ENCODE measurements around the gene SND1. TPM values are rescaled to one million over a fixed set of nuclear protein-coding genes. Genes with fewer than 3 reads are reported as not detected.

Gene SND1
- total RNA-seq, 1 donor: 80.2 TPM

- Histone ChIP-seq H3K4me3 (ENCODE audit: low read length) (no peak overlapping the region), H3K4me1 (ENCODE audit: insufficient read depth, low read length) (no peaks in the 10 kb centered on the region), H3K27me3 (ENCODE audit: insufficient read depth, low read length) (peaks cover 6% of the 10 kb centered on the region), H3K9me3 (ENCODE audit: low read depth, low read length) (no peaks in the 10 kb centered on the region)
Observed at GRCh38 chr7:127638197-127638596, 13.8 kb upstream of the SND1 start.

DNA sequence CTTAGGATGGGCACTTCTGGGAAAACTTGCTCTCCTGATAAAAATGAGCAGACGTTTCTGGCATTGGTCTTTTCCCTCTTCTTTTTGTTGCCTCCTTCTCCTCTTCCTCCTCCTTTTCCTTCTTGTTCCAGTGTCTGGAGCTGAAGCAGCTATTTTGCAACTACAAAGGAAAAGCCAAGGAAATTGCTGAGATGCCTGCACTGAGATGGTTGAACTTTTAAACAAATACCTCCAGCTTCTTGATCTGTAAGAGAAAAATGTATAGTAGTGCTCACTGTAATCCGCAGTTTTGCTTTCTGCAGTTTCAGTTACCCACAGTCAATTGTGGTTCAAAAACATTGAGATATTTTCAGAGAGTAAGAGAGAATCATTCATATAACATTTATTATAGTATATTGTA, 7.5 kb upstream of the SND1 start:
- H3K4me1 ChIP-seq (ENCODE audit: insufficient read depth, low read length): no peaks in the 10 kb centered on the region
- no peak overlapping the region for H3K4me3 ChIP-seq (ENCODE audit: low read length)
- H3K9me3 ChIP-seq (ENCODE audit: low read depth, low read length): no peaks in the 10 kb centered on the region
- H3K27me3 ChIP-seq (ENCODE audit: insufficient read depth, low read length): no peaks in the 10 kb centered on the region

- Histone ChIP-seq H3K4me1 (ENCODE audit: insufficient read depth, low read length) (peaks cover 11% of the 10 kb centered on the region), H3K9me3 (ENCODE audit: low read depth, low read length) (no peaks in the 10 kb centered on the region), H3K4me3 (ENCODE audit: low read length) (no peak overlapping the region), H3K27me3 (ENCODE audit: insufficient read depth, low read length) (no peaks in the 10 kb centered on the region)
Observed at GRCh38 chr7:127647636-127648035, 4.4 kb upstream of the SND1 start.

GRCh38 chr7:127648986-127649385, 3.0 kb upstream of the SND1 start:
- H3K4me1 ChIP-seq (ENCODE audit: insufficient read depth, low read length): peaks cover 24% of the 10 kb centered on the region
- no peak overlapping the region for H3K4me3 ChIP-seq (ENCODE audit: low read length)
- no peaks in the 10 kb centered on the region for H3K27me3 ChIP-seq (ENCODE audit: insufficient read depth, low read length)
- no peaks in the 10 kb centered on the region for H3K9me3 ChIP-seq (ENCODE audit: low read depth, low read length)

DNA sequence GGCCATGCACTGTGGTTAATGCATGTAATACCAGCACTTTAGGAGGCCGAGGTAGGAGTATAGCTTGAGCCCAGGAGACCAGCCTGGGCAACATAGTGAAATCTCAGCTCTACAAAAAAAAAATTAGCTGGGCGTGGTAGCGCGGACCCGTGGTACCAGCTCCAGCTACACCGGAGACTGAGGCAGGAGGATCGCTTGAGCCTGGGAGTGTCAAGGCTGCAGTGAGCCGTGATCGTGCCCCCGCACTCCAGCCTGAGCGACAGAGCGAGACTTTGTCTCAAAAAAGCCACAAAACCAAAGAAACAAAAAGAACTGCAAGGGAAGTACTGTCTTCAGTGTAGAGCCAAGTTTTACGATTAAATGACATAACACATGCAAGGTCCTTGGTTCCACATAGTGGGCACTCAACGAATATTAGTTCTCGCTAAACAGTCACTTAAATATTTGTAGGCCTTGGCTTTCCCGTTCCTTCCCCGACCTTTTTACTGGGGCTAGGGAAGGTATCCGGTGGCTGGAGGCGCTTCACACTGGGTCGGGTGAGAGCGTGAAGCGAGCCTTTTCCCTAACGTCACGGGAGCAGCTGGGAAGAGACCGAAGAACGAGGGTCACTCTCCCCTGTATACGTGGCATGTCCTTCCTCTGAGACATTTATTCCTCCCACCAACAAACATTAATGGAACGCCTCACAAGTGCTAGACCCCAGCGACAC, 993 bp upstream of the SND1 start:
- Histone ChIP-seq H3K4me1 (ENCODE audit: insufficient read depth, low read length) (peaks cover 45% of the 10 kb centered on the region), H3K27me3 (ENCODE audit: insufficient read depth, low read length) (no peaks in the 10 kb centered on the region), H3K9me3 (ENCODE audit: low read depth, low read length) (no peaks in the 10 kb centered on the region), H3K4me3 (ENCODE audit: low read length) (peak overlapping the region; percentile 85)

GRCh38 chr7:127652333-127653248, 597 bp downstream of the SND1 start:
- H3K4me1 ChIP-seq (ENCODE audit: insufficient read depth, low read length): peaks cover 50% of the 10 kb centered on the region

GRCh38 chr7:127653396-127653795, 1.4 kb downstream of the SND1 start:
- Histone ChIP-seq H3K27me3 (ENCODE audit: insufficient read depth, low read length) (no peaks in the 10 kb centered on the region), H3K4me1 (ENCODE audit: insufficient read depth, low read length) (peaks cover 53% of the 10 kb centered on the region), H3K9me3 (ENCODE audit: low read depth, low read length) (no peaks in the 10 kb centered on the region), H3K4me3 (ENCODE audit: low read length) (no peak overlapping the region)

More at GRCh38 chr7:127652333-127653248, 597 bp downstream of the SND1 start:
- H3K4me3 ChIP-seq (ENCODE audit: low read length): peak overlapping the region; percentile 85
- H3K27me3 ChIP-seq (ENCODE audit: insufficient read depth, low read length): no peaks in the 10 kb centered on the region
- H3K9me3 ChIP-seq (ENCODE audit: low read depth, low read length): no peaks in the 10 kb centered on the region

GRCh38 chr7:127654404-127655394, 2.7 kb downstream of the SND1 start:
- no peak overlapping the region for H3K4me3 ChIP-seq (ENCODE audit: low read length)
- no peaks in the 10 kb centered on the region for H3K9me3 ChIP-seq (ENCODE audit: low read depth, low read length)
- H3K4me1 ChIP-seq (ENCODE audit: insufficient read depth, low read length): peaks cover 62% of the 10 kb centered on the region
- no peaks in the 10 kb centered on the region for H3K27me3 ChIP-seq (ENCODE audit: insufficient read depth, low read length)

DNA sequence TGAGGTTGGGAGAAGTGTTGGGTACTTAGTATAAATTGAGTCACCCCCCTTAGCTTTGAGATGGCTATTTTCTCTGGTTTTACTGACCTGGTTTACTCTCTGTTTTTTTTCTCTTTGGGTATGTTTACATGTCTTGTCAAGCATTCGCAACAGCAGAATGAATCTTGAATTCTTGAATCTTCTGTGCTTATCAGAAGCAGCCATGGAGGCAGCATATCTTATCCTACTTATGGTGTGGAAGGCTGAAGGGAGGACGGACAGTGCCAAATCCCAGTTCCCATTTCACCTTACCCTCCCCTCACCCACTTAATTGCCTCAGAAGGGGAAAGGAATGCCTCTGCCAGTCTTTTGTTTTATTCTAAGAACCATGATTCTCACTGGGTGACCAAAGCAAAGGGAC, 3.7 kb downstream of the SND1 start:
- H3K4me3 ChIP-seq (ENCODE audit: low read length): no peak overlapping the region
- H3K4me1 ChIP-seq (ENCODE audit: insufficient read depth, low read length): peaks cover 65% of the 10 kb centered on the region
- no peaks in the 10 kb centered on the region for H3K9me3 ChIP-seq (ENCODE audit: low read depth, low read length)

DNA sequence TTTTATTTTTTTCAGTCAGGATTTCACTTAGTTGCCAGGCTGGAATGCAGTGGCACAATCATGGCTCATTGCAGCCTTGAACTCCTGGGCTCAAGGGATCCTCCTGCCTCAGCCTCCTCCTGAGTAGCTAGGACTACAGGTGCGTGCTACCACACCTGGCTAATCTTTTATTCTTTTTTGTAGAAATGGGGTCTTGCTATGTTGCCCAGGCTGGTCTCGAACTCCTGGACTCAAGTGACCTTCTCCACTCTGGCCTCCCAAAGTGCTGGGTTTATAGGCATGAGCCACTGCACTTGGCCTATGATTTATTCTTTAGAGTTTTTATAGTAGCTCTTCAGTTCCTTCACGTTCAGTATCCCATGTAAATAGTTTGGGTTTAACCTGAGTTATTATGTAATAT, 5.5 kb downstream of the SND1 start:
- peaks cover 56% of the 10 kb centered on the region for H3K4me1 ChIP-seq (ENCODE audit: insufficient read depth, low read length)
- H3K9me3 ChIP-seq (ENCODE audit: low read depth, low read length): no peaks in the 10 kb centered on the region
- no peak overlapping the region for H3K4me3 ChIP-seq (ENCODE audit: low read length)
- no peaks in the 10 kb centered on the region for H3K27me3 ChIP-seq (ENCODE audit: insufficient read depth, low read length)

More for the DNA sequence above, 3.7 kb downstream of the SND1 start:
- no peaks in the 10 kb centered on the region for H3K27me3 ChIP-seq (ENCODE audit: insufficient read depth, low read length)

DNA sequence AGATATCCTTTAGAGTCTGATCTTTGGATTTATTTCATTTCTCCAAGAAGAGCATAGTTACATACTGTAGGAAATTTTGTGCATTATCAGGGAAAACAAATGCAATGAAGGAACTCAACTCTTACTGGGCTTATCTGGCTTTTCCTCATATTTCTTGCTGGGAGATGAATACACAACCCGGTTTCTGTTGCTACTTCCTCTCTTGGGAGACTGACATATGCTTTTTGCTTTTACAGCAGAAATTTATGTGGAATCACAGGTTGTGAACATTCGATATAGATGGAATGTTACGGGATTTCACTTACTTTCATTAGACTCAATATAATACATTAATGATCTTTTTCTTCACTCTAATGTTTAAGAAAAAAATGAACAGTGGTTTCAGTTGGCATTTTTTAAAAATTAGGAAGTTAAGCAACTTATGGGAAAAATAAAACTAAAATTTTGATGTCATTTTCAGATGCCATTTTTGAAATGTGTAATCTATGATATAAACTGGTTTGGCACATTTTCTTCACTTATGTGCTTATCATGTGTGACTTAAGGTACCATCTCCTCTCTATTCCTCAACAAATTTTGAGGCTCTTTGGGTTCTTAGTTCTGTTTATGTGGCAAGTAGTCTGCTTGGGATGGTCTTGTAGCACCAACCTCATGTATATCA, 7.1 kb downstream of the SND1 start:
- no peak overlapping the region for H3K4me3 ChIP-seq (ENCODE audit: low read length)
- peaks cover 40% of the 10 kb centered on the region for H3K4me1 ChIP-seq (ENCODE audit: insufficient read depth, low read length)
- no peaks in the 10 kb centered on the region for H3K27me3 ChIP-seq (ENCODE audit: insufficient read depth, low read length)
- no peaks in the 10 kb centered on the region for H3K9me3 ChIP-seq (ENCODE audit: low read depth, low read length)

- no peaks in the 10 kb centered on the region for H3K9me3 ChIP-seq (ENCODE audit: low read depth, low read length)
- no peak overlapping the region for H3K4me3 ChIP-seq (ENCODE audit: low read length)
- H3K27me3 ChIP-seq (ENCODE audit: insufficient read depth, low read length): no peaks in the 10 kb centered on the region
- H3K4me1 ChIP-seq (ENCODE audit: insufficient read depth, low read length): peaks cover 27% of the 10 kb centered on the region
Observed at GRCh38 chr7:127665922-127666321, 13.9 kb downstream of the SND1 start.

DNA sequence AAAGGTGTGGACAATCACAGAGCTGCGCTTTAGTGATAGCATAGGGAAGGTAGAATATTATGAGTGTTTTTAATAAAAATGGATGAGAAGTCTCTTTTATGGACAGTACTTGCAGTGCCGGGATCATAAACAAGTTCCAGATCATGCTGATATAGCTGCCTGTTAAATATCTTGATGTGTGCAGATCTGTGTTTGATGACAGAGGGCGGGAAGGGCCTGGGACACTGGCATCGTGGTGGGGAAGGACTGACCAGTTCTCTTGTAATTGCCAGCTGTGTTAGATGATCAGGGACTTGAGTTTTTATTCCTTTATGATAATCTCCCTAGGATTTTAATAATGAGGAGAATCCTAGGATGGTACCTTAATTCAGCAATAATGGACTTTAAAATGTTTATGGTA, 14.6 kb downstream of the SND1 start:
- H3K9me3 ChIP-seq (ENCODE audit: low read depth, low read length): no peaks in the 10 kb centered on the region
- H3K27me3 ChIP-seq (ENCODE audit: insufficient read depth, low read length): no peaks in the 10 kb centered on the region
- H3K4me1 ChIP-seq (ENCODE audit: insufficient read depth, low read length): peaks cover 27% of the 10 kb centered on the region
- H3K4me3 ChIP-seq (ENCODE audit: low read length): no peak overlapping the region

DNA sequence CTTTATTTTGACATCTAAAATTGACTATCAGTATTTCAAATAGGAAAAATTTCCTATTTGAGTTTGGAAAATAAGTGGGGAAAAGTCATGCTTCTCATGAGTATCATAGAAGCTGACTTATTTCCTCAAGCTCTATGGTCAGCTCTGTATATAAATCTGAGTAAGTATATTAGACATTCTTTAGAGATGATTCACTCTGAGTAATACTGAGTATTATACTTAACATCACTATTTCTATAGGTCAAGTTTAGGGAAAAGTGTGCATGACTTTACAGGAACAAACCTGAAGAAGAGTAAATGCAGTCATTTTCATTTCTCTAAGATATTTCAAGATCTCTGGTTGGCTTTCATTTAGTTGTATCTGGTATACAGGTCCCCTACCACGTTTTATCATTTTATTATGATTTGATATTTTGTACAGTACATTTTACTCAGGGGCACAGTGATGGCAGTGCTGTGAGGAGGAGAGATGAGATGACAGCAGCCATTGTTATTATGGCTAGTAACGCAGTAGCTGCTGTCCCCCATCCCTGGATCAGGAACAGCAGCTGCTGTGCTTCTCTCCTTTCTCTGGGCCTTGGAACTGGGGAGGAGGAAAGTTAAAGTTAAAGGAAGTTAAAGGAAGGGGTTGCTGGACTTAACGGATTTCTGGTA, 15.2 kb downstream of the SND1 start:
- Histone ChIP-seq H3K4me1 (ENCODE audit: insufficient read depth, low read length) (peaks cover 27% of the 10 kb centered on the region), H3K27me3 (ENCODE audit: insufficient read depth, low read length) (no peaks in the 10 kb centered on the region), H3K4me3 (ENCODE audit: low read length) (no peak overlapping the region), H3K9me3 (ENCODE audit: low read depth, low read length) (no peaks in the 10 kb centered on the region)
